WTC11 (cell line): Measurements from ENCODE around the gene FGR.

Source experiments
- AFF4 ChIP-seq: sonication (generic); formaldehyde crosslinking; IDR thresholded peaks from 2 replicates; pipeline ENCODE4 v1.8.1; 2023; ENCODE audit warnings: mild to moderate bottlenecking, missing genetic modification reagents, borderline replicate concordance
- CREB1 ChIP-seq: sonication (generic); formaldehyde crosslinking; IDR thresholded peaks from 2 replicates; pipeline ENCODE4 v1.8.0; 2023; ENCODE audit warnings: mild to moderate bottlenecking, missing genetic modification reagents
- CTCF ChIP-seq: fragments of 200-600 bp; IDR thresholded peaks from 2 replicates; pipeline ENCODE4 v1.8.0; 2022; ENCODE audit warnings: antibody characterized with exemption
- FOXP4 ChIP-seq: sonication (generic); formaldehyde crosslinking; IDR thresholded peaks from 2 replicates; pipeline ENCODE4 v1.8.0; 2022; ENCODE audit warnings: mild to moderate bottlenecking, missing genetic modification reagents
- JUN ChIP-seq: sonication (generic); formaldehyde crosslinking; IDR thresholded peaks from 2 replicates; pipeline ENCODE4 v1.8.0; 2023; ENCODE audit warnings: mild to moderate bottlenecking, missing genetic modification reagents
- MAX ChIP-seq: sonication (generic); formaldehyde crosslinking; IDR thresholded peaks from 2 replicates; pipeline ENCODE4 v1.8.0; 2022; ENCODE audit warnings: mild to moderate bottlenecking, missing genetic modification reagents
- PRDM15 ChIP-seq: sonication (generic); formaldehyde crosslinking; IDR thresholded peaks from 2 replicates; pipeline ENCODE4 v1.8.0; 2022; ENCODE audit warnings: missing genetic modification reagents
- USF2 ChIP-seq: sonication (generic); formaldehyde crosslinking; IDR thresholded peaks from 2 replicates; pipeline ENCODE4 v1.8.1; 2023; ENCODE audit warnings: mild to moderate bottlenecking, missing genetic modification reagents, moderate library complexity
- TF ChIP-seq, protein P1 (sequence below): sonication (generic); formaldehyde crosslinking; IDR thresholded peaks from 2 replicates; pipeline ENCODE4 v1.8.1; 2023; ENCODE audit warnings: mild to moderate bottlenecking, moderate library complexity, missing genetic modification reagents
- TF ChIP-seq, protein P2 (sequence below): sonication (generic); formaldehyde crosslinking; IDR thresholded peaks from 2 replicates; pipeline ENCODE4 v1.8.0; 2022; ENCODE audit warnings: mild to moderate bottlenecking, missing genetic modification reagents
- TF ChIP-seq, protein P3 (sequence below): fragments of 250-450 bp; sonication (Bioruptor Pico); IDR thresholded peaks from 2 replicates; pipeline ENCODE4 v1.9.0; 2021; ENCODE audit warnings: mild to moderate bottlenecking

DNA sequence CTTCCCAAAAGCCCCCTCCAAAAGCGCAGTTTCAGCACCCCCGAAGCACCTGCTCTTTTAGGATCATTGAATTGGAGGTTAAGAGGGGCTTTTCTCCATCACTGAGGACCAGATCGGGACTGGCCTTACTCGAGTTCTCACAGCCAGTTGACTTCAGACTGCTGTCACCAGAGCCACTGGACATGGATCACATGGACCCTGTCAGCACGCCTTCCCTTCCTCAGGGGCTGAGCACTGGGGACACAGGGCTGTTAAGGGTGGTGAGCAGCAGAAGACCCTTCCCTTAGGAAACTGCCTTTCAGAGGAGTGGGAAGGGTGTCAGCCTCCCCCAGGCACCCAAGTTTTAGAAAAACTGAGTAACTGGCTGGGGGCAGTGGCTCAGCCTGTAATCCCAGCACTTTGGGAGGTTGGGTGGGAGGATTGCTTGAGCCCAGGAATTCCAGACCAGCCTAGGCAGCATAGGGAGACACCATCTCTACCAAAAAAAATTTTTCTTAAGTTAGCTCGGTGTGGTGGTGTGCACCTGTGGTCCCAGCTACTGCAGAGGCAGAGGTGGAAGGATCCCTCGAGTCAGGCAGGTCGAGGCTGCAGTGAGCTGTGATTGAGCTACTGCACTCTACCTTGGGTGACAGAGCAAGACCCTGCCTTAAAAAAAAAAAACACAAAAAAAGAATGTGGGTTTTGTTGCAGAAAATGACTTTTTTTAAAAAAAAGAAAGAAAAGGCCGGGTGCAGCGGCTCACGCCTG lies 584 bp upstream of the FGR start:
- no peak for TF ChIP-seq JUN
- TF ChIP-seq CTCF = no peak
- TF ChIP-seq, protein P1, sequence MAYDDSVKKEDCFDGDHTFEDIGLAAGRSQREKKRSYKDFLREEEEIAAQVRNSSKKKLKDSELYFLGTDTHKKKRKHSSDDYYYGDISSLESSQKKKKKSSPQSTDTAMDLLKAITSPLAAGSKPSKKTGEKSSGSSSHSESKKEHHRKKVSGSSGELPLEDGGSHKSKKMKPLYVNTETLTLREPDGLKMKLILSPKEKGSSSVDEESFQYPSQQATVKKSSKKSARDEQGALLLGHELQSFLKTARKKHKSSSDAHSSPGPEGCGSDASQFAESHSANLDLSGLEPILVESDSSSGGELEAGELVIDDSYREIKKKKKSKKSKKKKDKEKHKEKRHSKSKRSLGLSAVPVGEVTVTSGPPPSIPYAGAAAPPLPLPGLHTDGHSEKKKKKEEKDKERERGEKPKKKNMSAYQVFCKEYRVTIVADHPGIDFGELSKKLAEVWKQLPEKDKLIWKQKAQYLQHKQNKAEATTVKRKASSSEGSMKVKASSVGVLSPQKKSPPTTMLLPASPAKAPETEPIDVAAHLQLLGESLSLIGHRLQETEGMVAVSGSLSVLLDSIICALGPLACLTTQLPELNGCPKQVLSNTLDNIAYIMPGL (CRISPR knock-in tag) = no peak
- TF ChIP-seq, protein P2, sequence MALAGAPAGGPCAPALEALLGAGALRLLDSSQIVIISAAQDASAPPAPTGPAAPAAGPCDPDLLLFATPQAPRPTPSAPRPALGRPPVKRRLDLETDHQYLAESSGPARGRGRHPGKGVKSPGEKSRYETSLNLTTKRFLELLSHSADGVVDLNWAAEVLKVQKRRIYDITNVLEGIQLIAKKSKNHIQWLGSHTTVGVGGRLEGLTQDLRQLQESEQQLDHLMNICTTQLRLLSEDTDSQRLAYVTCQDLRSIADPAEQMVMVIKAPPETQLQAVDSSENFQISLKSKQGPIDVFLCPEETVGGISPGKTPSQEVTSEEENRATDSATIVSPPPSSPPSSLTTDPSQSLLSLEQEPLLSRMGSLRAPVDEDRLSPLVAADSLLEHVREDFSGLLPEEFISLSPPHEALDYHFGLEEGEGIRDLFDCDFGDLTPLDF (CRISPR knock-in tag) = no peak
- no peak for TF ChIP-seq MAX (CRISPR knock-in tag)
- TF ChIP-seq CREB1 (CRISPR knock-in tag) = no peak
- no peak for TF ChIP-seq USF2 (CRISPR knock-in tag)
- no peak for TF ChIP-seq AFF4 (CRISPR knock-in tag)
- no peak for TF ChIP-seq FOXP4 (CRISPR knock-in tag)
- TF ChIP-seq PRDM15 = no peak
- TF ChIP-seq, protein P3, sequence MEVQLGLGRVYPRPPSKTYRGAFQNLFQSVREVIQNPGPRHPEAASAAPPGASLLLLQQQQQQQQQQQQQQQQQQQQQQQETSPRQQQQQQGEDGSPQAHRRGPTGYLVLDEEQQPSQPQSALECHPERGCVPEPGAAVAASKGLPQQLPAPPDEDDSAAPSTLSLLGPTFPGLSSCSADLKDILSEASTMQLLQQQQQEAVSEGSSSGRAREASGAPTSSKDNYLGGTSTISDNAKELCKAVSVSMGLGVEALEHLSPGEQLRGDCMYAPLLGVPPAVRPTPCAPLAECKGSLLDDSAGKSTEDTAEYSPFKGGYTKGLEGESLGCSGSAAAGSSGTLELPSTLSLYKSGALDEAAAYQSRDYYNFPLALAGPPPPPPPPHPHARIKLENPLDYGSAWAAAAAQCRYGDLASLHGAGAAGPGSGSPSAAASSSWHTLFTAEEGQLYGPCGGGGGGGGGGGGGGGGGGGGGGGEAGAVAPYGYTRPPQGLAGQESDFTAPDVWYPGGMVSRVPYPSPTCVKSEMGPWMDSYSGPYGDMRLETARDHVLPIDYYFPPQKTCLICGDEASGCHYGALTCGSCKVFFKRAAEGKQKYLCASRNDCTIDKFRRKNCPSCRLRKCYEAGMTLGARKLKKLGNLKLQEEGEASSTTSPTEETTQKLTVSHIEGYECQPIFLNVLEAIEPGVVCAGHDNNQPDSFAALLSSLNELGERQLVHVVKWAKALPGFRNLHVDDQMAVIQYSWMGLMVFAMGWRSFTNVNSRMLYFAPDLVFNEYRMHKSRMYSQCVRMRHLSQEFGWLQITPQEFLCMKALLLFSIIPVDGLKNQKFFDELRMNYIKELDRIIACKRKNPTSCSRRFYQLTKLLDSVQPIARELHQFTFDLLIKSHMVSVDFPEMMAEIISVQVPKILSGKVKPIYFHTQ (CRISPR knock-in tag) = no peak
